Stimulated activated CD8-positive, alpha-beta memory T cell treated with anti-CD3 and anti-CD28 coated beads, Interleukin-15, amount 100 ng/mL, for 48 hours (primary cell): ENCODE data around the gene SREBF1.

Source experiments
- DNase-seq, 2 donors: peaks; one replicate each; pipeline ENCODE4 v3.0.0-alpha.2; 2020; ENCODE audit warnings: low read depth in 2 of 2

SREBF1 gene

DNA sequence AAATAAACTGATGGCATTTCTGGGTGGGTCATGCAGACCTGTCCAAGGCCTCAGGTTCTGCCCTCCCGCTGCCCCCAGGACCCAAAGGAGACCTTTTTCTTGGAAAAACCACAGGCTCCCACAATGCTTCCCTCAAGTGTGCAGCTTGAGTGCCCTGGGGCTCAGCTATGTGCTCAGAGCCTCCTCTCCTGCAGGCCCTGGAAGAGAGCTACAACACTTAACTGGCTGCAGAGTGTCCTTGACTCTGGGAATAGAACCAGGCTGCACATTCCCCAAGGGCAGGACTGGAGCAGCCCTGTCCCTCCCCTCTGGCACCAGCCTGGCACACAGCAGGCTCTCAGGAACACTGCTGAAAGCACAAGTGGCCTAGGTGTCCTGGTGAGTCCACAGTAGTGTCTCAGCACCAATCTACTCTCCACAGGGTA is 4.8 kb upstream of the SREBF1 start:
- no peak for DNase-seq

GRCh38 chr17:17840751-17841591 is 4.2 kb upstream of the SREBF1 start:
- no peak for DNase-seq

DNA sequence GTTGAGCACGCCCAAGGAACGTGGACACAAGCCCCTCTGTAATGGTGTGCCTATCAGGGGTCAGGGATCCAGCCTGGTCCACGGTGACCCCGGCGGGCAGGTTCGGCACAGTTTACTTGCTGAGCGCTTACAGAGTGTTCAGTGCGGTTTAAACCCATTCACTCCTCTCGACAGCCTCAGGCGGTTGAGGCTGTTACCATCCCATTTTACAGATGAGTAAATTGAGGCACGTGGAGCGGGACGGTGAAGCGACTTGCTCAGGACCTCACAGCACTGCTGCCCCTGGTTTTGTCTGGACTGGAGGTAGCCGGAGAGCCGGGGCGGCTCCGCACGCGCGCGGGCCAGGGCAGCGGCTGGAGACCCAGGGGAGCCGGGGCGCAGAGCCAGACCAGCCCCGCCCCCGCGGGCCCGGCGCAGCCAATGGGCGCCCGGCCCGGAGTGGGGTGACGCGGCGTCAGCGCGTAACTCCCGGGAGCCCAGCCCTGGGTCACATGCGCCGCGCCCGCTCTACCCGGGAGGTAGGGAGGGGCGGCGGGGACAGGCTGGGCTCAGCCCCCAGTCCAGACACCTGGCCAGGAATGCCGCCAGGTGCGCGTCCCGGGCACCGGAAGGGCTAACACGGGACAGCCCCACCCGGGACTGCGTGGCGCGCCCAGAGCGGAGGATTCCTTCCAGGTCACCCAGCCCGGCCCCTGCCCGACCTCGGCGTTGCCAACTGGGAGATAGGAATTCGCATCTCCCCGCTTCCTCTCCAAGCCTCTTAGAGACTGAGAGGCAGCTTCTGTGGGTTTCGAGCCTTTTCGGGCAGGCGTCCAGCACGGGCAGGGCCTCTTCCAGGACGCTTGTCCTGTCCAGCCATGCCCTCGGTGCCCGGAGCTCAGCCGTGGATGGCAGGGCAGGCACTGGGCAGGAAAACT is 3.3 kb upstream of the SREBF1 start:
- DNase-seq, result peak; percentile 78 to 79

DNA sequence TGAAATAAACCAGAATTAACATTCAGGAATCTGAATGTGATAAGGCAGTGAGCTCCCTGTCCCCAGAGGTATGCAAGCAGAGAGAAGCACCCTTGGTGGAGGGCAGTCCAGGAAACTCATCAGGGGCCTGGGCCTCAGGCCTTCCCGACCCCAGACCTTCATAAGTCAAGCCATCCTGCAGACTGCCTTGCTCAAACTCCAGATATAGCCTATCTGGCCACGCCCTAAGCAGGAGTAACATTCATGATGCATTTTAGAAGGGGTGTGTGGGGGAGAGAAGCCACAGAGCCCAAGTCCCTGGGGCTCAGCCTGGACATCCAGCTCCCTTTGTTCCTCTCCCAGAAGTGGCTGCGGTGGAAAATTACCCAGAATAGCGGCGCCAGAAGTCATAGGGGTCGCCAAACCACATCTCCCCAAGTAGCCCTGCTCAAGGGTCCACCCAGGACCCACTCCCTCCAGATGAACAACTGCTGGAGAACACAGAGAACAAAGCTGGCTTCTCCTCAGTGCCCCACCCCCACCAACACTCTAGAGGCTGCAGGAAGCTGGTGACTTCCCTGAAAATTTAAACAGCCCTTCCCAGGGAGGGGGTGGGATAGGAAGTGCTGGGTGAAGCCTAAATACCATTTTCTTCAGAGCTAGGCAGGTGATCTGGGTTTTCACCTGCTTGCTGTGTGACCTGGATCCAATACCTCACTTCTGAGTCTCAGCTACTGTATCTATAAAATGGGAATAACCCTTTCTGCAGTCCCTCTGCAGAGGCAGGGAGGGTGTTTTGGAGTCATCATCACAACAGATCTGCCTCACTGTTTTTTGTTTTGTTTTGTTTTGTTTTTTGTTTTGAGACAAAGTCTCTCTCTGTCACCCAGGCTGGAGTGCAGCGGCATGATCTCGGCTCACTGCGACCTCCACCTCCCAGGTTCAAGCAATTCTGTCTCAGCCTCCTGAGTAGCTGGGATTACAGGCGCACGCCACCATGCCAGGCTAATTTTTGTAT is 1.5 kb upstream of the SREBF1 start:
- no peak for DNase-seq

DNA sequence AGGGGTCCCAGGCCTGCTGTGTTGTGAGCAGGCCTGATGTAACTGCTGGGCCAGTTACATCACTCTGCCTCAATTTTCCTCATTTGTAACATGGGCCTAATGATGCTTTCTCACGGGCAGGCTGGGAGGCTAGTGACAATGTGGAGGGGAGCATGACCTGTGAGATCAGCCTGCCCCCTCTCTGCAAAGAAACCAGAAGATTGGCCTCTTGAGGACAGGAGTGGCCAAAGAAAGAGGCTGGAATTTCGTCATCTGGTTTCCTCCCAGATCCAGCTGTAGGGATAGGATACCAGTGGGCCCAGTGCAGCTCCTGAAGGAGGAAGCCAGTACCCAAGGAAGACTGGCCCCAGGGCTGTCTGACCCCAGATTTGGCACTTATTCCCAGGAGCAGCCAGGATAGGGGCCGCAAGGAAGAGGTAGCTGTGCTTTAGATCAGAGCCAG is 615 bp upstream of the SREBF1 start:
- no peak for DNase-seq

- DNase-seq, result peak; percentile 96
These were observed 452 bp downstream of the SREBF1 start for GRCh38 chr17:17836250-17836817.

- DNase-seq, result no peak
These were observed 1.2 kb downstream of the SREBF1 start for GRCh38 chr17:17835415-17836249.

DNA sequence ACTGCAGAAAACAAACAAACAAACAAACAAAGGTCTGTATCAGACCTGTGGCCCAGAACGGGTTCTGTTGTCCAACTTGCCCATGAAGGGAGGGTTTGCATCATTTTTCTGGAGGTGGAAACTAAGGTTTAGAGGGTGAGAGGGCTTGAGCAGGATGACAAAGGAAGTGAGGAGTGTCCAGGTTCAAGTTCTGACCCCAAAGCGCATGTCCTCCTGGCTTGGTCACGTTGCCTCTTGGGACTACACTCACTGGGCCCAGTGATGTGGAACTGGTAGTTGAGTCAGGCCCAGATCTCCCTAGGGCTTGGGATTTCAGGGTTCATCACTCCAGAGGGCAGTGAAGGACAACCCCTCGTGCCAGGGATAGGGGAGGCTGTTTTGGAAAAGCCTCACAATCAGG is 1.8 kb downstream of the SREBF1 start:
- DNase-seq, result no peak

- no peak for DNase-seq
These were observed 3.0 kb downstream of the SREBF1 start for GRCh38 chr17:17833658-17834357.

GRCh38 chr17:17832032-17832363 is 4.8 kb downstream of the SREBF1 start:
- no peak for DNase-seq

DNA sequence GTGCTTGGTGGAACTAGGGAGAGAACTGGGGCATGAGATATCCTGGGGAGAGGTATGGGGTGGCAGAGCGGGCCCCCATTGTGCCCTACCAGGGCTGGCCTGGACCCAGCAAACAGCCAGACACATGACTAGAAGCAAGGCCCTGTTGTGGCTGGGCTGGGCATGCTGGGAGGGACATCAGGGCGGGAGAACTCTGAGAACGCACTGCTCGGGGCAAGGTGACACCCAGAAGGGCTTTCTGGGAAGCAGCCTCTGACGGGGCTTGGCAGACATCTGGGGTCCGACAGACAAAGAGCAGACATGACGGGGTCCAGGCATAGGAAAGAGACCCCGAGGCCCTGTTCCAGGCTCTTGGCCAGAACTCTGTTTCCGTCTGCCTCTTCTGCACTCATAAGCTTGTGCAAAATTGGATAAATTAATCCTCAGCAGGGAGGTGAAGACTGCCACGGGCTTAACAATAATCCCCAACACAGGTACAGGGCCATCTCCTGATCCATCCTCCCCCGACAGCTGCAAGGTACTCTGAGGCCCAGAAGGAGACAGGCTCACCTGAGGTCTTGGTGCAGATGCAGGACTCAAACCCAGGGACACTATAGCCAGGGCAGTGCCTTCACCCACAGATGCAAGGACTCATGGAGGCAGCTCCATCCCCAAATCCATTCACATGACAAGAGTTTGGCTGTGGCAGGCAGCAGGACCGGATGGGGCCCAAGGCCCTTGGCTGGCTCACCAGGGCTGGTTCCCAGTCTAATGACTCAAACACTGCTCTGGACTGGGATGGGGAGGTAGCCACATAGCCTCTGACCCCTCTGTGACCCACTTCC is 5.4 kb downstream of the SREBF1 start:
- no peak for DNase-seq

- DNase-seq, result no peak
These were observed 6.0 kb downstream of the SREBF1 start for GRCh38 chr17:17830740-17831207.

- no peak for DNase-seq
These were observed 6.6 kb downstream of the SREBF1 start for GRCh38 chr17:17830269-17830567.

DNA sequence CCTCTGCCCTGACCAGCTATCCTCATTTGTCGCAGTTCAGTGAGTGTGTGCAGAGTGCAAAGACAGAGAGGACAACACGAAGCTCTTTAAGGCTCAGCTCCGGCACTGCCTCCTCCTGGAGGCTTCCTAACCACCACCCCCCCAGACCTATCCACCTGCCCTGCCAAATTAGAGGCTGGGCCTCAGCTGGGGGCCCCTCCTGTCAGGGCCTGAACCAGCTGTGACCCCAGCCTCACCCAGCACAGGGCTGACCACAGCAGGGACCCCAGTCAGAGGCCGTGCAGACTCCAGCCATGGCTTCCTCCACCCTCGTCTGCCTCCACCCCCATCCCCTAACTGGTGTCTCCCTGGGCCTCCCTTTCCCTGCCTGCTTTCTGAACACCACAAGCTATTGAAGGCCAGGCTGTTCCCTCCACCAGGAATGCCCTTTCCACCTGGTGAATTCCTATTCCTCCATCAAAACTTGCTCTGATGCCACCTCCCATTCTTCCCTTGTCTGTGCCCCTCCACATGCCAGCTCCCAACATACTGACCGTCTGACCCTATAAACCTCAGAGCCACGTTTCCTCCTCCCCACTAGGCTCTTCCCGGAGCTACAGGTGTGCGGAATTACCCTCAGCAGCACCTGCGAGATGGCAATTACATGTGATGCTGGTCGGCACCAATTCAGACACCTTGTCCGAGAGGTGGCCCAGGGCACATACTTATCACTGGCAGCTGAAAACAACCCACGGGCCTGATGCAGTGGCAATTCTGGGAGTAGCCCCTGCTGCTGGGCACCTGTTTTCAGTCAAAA is 8.8 kb downstream of the SREBF1 start:
- no peak for DNase-seq

DNA sequence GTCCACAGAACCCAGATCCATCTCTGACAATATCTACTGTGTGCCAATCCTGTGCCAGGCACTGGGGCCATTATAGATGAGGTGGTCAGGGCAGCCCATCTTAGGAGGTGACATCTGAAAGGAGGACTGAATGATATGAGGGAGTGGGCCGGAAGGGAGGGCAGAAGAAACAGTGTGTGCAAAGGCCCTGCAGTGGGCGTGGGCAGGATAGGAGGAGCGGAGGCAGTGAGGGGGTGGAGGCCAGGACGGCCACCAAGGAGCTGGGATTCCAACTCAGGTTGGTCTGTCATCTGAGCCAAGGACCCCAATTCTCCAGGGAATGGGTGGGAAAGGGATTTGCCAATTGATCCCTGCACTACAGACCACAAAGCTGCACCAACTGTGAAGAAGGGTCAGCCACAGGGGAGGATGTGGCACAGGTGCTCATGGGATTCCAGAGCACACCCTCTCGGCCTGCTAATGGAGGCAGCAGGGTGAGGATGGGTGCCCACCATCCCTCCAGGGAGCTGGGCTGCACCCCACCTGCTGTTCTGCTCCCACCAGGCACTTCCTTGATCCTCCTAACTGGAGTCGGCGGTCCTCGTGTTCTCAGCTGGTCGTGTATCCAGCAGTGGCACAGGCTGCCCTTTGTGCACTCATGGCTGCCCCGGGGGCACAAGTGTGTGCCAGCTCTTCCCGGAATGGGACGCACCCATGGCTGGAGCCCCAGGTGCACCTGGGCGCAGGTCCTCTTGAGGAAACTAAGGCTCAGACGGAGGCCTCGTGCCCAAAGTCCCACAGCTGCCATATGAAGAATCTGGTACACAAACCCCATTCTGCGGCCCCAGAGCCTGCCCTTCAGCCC is 9.6 kb downstream of the SREBF1 start:
- no peak for DNase-seq

- DNase-seq, result no peak
These were observed 10.5 kb downstream of the SREBF1 start for GRCh38 chr17:17826342-17826713.
